Measurements from ENCODE around the gene UBXN11.

UBXN11 gene

GRCh38 chr1:26288311-26288941 lies 18.0 kb downstream of the UBXN11 start:
- in situ Hi-C loops (cut with HindIII; ENCODE audit: low sequenced_read_pairs) = no loop called here

- in situ Hi-C loops (cut with HindIII; ENCODE audit: low sequenced_read_pairs) = no loop called here
These were observed 18.6 kb downstream of the UBXN11 start for GRCh38 chr1:26287811-26288210.

GRCh38 chr1:26287033-26287711 lies 19.3 kb downstream of the UBXN11 start:
- in situ Hi-C loops (cut with HindIII; ENCODE audit: low sequenced_read_pairs) = no loop called here

- in situ Hi-C loops (cut with HindIII; ENCODE audit: low sequenced_read_pairs) = no loop called here
These were observed 20.4 kb downstream of the UBXN11 start for GRCh38 chr1:26286064-26286416.

GRCh38 chr1:26285366-26286063 lies 20.9 kb downstream of the UBXN11 start:
- in situ Hi-C loops (cut with HindIII; ENCODE audit: low sequenced_read_pairs) = no loop called here

GRCh38 chr1:26284597-26285347 lies 21.7 kb downstream of the UBXN11 start:
- in situ Hi-C loops (cut with HindIII; ENCODE audit: low sequenced_read_pairs) = no loop called here

GRCh38 chr1:26283871-26284596 lies 22.4 kb downstream of the UBXN11 start:
- in situ Hi-C loops (cut with HindIII; ENCODE audit: low sequenced_read_pairs) = no loop called here

- in situ Hi-C loops (cut with HindIII; ENCODE audit: low sequenced_read_pairs) = no loop called here
These were observed 23.1 kb downstream of the UBXN11 start for GRCh38 chr1:26283279-26283853.

GRCh38 chr1:26282401-26282918 lies 24.0 kb downstream of the UBXN11 start:
- in situ Hi-C loops (cut with HindIII; ENCODE audit: low sequenced_read_pairs) = no loop called here

GRCh38 chr1:26281971-26282370 lies 24.5 kb downstream of the UBXN11 start:
- in situ Hi-C loops (cut with HindIII; ENCODE audit: low sequenced_read_pairs) = no loop called here

- in situ Hi-C loops (cut with HindIII; ENCODE audit: low sequenced_read_pairs) = no loop called here
These were observed 25.1 kb downstream of the UBXN11 start for GRCh38 chr1:26281091-26281958.

- in situ Hi-C loops (cut with HindIII; ENCODE audit: low sequenced_read_pairs) = no loop called here
These were observed 25.9 kb downstream of the UBXN11 start for GRCh38 chr1:26280333-26281042.

- in situ Hi-C loops (cut with HindIII; ENCODE audit: low sequenced_read_pairs) = no loop called here
These were observed 26.7 kb downstream of the UBXN11 start, which contains the start of gene SH3BGRL3 for GRCh38 chr1:26279456-26280332. Gene SH3BGRL3, plus strand, starts transcription at chr1:26280086. Its CDS starts 70 bp downstream, at chr1:26280156.

- in situ Hi-C loops (cut with HindIII; ENCODE audit: low sequenced_read_pairs) = no loop called here
These were observed 27.5 kb downstream of the UBXN11 start for GRCh38 chr1:26278724-26279455.

GRCh38 chr1:26278303-26278702 lies 28.1 kb downstream of the UBXN11 start:
- in situ Hi-C loops (cut with HindIII; ENCODE audit: low sequenced_read_pairs) = no loop called here

GRCh38 chr1:26277719-26278118 lies 28.7 kb downstream of the UBXN11 start:
- in situ Hi-C loops (cut with HindIII; ENCODE audit: low sequenced_read_pairs) = no loop called here

GRCh38 chr1:26277261-26277661 lies 29.2 kb downstream of the UBXN11 start:
- in situ Hi-C loops (cut with HindIII; ENCODE audit: low sequenced_read_pairs) = no loop called here
